HUES6 (cell line): ENCODE measurements around the gene RNU1-3.
"Not testable (repeated sequence)": the region's sequence is repeated elsewhere in the genome, so short reads cannot be mapped to it uniquely, and the experiment has no call there.

Experiments used
- H3K27ac ChIP-seq: 2 replicates; pipeline ENCODE4 v1.7.0; 2013; ENCODE audit warnings: low read depth, mild to moderate bottlenecking, low read length, inconsistent platforms
- H3K27me3 ChIP-seq: 2 replicates; pipeline ENCODE4 v1.6.1; 2013; ENCODE audit warnings: low read length; ENCODE audit not compliant: control insufficient read depth, insufficient read depth
- H3K36me3 ChIP-seq: 2 replicates; pipeline ENCODE4 v1.6.1; 2013; ENCODE audit warnings: low read length; ENCODE audit not compliant: control insufficient read depth, insufficient read depth
- H3K4me1 ChIP-seq: 2 replicates; pipeline ENCODE4 v1.6.1; 2013; ENCODE audit warnings: low read length; ENCODE audit not compliant: control insufficient read depth, insufficient read depth
- H3K4me3 ChIP-seq: 2 replicates; pipeline ENCODE4 v1.5.1; 2013; ENCODE audit warnings: low read depth, low read length
- H3K9ac ChIP-seq: one replicate; pipeline ENCODE4 v1.6.1; 2013; ENCODE audit warnings: mild to moderate bottlenecking, low read length
- H3K9me3 ChIP-seq: 2 replicates; pipeline ENCODE4 v1.6.1; 2013; ENCODE audit warnings: low read depth, low read length; ENCODE audit not compliant: control insufficient read depth, insufficient read depth

RNU1-3 gene

DNA sequence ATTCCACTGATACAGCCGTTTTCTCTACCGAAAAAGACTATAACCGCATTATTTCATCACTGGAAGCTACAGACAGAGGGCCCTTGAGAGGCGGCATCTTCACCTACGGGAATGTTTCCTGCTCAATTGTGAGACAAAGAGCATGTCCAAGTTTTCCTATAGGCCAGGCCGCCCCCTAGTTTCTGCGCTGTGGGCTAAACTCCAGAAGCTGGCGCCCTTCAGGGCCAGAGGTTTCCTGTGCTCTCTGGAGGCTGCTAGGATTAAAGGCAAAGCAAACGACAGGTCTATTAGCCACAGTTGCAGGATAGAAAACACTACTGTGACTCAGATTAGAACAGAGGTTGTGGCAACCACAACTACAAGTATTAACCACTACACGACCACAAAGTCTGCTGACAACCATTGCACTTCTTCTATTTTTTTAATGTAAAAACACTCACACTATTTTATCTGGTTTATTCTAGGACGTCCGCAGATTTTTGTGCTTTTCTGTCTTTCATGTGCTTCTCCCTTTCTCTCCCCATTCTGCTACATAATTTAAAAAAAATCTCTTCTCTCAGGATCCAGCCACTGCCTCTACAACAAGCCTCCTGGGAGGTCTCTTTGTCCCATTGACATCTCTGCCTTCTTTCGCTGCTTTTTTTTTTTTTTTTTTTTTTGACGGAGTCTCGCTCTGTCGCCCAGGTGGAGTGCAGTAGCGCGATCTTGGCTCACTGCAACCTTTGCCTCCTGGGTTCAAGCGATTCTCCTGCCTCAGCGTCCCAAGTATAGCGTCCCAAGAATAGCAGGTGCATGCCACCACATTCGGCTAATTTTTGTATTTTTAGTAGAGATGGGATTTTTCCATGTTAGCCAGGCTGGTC lies 10.1 kb upstream of the RNU1-3 start:
- not testable (repeated sequence) for H3K27ac ChIP-seq, H3K36me3 ChIP-seq, H3K9me3 ChIP-seq

DNA sequence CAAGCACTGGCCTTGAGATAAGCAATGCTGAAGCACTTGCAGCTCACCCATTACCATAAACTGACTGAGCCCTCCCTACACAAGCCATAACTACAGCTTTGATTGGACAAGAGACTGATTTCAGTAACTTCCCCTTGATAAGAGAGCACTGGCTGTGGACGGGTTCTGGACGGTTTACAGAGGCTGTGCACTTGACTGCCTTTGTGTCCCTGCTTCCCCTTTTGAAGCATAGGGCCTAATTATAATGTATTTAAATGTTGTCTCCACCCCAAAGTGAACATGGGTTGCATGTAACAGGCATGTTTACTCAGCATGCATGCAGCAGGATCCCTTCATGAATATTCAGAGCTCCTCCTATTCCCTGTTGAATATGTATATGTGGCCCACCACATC lies 8.4 kb upstream of the RNU1-3 start:
- not testable (repeated sequence) for H3K9ac ChIP-seq, H3K4me3 ChIP-seq, H3K27ac ChIP-seq, H3K9me3 ChIP-seq, H3K36me3 ChIP-seq, H3K4me1 ChIP-seq, H3K27me3 ChIP-seq

More for the DNA sequence above, 10.1 kb upstream of the RNU1-3 start:
- H3K4me1 ChIP-seq, H3K27me3 ChIP-seq, H3K9ac ChIP-seq, H3K4me3 ChIP-seq: not testable (repeated sequence)

DNA sequence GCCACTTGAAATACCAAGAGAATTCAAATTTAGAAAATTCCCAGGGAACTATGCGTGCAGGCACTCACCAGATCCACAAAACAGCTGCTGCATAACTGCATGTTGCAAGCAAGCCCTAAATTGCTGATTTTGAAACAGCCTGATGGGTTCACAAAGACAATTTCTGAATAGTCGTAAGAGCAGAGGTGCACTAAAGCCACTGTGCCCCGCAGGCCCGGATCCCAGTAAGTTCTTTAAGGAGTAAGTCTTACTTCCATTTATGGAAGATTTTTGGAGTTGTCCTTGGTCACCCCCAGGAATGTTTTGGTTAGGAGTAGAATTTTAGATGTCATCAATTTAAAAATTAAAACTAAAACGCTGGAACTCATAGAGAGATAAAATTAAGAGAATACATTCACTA lies 7.2 kb upstream of the RNU1-3 start:
- H3K9ac ChIP-seq, H3K4me3 ChIP-seq, H3K27ac ChIP-seq: not testable (repeated sequence)

DNA sequence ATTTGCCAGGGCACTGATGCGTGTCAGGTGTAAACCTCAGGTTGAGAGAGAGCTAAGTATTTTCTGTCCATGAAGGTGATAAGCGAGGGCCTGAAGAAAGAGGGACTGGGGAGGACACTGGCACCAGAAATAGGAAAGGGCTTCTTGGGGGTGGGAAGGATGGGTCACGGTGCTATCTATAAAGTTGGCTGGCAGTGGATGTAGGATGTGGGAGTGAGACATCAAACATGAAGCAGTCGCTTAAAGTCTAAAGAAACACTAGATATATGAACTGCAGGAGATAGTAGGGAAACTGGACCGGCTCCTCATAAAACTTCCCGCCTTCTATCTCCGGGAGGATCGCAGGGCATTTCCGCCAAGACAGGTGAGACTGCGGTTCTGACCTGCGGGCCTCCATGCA lies 912 bp downstream of the RNU1-3 start:
- H3K4me1 ChIP-seq, H3K27ac ChIP-seq, H3K9ac ChIP-seq: not testable (repeated sequence)

More for the DNA sequence above, 7.2 kb upstream of the RNU1-3 start:
- H3K36me3 ChIP-seq, H3K27me3 ChIP-seq, H3K4me1 ChIP-seq, H3K9me3 ChIP-seq: not testable (repeated sequence)

DNA sequence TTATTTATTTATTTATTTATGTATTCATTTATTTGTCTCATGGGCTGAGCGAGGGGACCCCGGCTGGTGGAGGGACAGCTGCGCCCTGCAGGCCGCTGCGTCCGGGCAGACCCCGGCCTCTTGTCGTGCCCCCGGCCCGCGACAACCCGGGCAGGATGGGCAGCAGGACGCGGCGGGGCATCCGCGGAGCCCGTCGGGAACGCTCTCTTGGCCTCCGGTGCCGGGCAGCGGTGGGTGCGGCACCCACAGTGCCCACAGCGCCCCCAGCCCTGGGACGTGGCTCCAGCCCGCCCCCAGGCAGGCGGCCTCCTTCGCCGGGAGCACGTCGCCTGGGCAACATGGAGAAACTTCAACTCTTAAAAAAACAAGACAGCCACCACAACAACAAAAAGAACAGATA lies 8.5 kb downstream of the RNU1-3 start:
- H3K9me3 ChIP-seq, H3K27me3 ChIP-seq, H3K4me1 ChIP-seq, H3K27ac ChIP-seq, H3K4me3 ChIP-seq, H3K9ac ChIP-seq, H3K36me3 ChIP-seq: not testable (repeated sequence)

More for the DNA sequence above, 912 bp downstream of the RNU1-3 start:
- not testable (repeated sequence) for H3K36me3 ChIP-seq, H3K9me3 ChIP-seq, H3K4me3 ChIP-seq, H3K27me3 ChIP-seq

DNA sequence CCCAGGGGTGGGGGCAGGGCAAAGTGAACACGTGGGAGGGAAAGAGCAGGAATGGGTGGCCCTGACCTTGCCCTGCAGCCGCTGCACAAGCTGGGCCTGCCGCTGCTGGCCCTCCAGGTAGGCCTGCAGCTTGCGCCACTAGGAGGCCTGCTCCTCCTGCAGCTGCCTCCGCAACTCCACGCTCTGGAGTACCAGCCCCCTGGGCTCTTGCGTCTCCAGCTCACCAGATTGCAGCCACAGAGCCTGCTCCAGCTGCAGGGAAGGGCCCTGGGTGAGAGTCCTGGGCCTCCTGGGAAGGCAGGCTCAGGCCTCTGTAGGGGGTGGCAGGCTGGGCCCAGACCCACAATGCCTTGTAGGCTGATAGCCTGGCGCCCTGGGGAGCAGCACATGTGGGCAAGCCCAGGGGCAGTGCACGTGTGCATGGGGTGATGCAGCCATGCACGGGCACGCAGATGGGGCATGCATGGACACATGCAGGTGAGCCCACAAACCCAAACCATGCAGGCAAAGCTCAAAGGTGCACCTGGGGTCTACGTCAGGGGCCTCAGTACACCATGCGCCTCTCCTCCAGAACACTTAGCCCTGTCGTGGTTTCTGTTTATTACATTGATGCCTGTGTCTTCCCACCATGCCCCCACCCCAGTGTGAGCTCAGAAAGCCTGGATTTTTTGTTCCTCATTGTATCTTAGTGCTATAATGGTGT lies 9.6 kb downstream of the RNU1-3 start:
- H3K9me3 ChIP-seq, H3K27ac ChIP-seq, H3K36me3 ChIP-seq, H3K4me3 ChIP-seq, H3K9ac ChIP-seq, H3K4me1 ChIP-seq, H3K27me3 ChIP-seq: not testable (repeated sequence)

DNA sequence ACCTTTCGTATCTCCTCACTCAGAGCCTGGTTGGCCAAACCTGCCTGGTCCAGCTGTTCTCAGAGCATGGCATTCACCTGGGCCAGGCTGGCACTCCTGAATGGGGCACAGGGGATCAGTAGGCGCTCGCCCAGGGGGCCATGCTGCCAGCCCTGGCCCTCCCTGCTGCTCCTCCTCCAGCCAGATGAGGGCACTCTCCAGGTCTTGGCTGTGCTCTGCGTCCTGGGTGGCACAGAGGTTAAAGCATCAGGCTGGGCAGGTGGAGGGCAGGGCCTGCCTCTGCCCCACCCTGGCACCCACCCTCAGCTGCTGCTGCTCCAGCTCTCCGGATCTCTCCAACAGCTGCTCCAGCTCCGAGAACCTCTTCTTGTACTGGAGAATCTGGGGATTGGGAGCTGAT lies 10.2 kb downstream of the RNU1-3 start:
- H3K27ac ChIP-seq, H3K4me3 ChIP-seq, H3K4me1 ChIP-seq, H3K36me3 ChIP-seq, H3K9me3 ChIP-seq, H3K9ac ChIP-seq, H3K27me3 ChIP-seq: not testable (repeated sequence)

DNA sequence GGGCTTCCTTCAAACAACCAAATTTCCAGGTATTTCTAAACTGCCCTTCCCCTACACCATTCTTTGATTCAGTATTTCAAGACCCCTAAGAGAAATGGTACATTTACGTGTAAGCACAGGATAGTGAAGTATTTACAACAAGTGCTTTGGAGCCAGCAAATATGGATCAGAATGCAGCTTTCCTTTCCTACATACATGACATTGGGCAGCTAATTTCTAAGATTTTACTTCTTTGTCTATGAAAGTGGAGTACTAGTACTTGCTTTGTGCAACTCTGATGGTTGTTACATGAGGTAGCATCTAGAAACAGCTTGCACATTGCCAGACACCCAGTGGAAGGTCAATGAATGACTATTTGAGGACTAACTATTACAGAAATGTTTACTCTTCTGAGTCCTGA lies 15.2 kb downstream of the RNU1-3 start:
- H3K4me1 ChIP-seq, H3K27me3 ChIP-seq, H3K36me3 ChIP-seq, H3K9me3 ChIP-seq, H3K9ac ChIP-seq, H3K4me3 ChIP-seq, H3K27ac ChIP-seq: not testable (repeated sequence)

DNA sequence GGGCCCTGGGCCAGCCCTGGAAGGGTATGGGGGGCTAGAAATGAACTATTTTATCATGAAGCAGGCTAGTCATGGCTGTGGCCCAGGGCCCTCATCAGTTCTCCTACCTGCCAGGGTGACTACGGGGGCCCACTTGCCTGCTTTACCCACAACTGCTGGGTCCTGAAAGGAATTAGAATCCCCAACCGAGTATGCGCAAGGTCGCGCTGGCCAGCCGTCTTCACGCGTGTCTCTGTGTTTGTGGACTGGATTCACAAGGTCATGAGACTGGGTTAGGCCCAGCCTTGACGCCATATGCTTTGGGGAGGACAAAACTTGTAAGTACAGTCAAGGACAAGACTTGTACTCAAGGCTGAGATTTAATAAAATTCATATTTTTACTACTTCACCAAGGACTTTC lies 16.8 kb downstream of the RNU1-3 start:
- not testable (repeated sequence) for H3K27ac ChIP-seq, H3K4me1 ChIP-seq, H3K4me3 ChIP-seq, H3K9ac ChIP-seq, H3K27me3 ChIP-seq, H3K36me3 ChIP-seq, H3K9me3 ChIP-seq

DNA sequence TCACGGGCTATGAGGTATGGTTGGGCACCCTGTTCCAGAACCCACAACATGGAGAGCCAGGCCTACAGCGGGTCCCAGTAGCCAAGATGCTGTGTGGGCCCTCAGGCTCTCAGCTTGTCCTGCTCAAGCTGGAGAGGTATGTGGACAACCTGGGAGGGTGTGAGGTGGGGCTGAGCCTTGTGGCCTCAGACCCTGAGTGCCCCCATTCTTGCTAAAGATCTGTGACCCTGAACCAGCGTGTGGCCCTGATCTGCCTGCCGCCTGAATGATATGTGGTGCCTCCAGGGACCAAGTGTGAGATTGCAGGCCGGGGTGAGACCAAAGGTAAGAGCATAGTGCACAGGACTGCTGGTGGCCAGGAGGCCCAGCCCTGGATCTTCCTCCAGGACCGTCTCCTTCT lies 17.4 kb downstream of the RNU1-3 start:
- H3K9me3 ChIP-seq, H3K36me3 ChIP-seq, H3K27me3 ChIP-seq, H3K27ac ChIP-seq, H3K4me1 ChIP-seq, H3K9ac ChIP-seq, H3K4me3 ChIP-seq: not testable (repeated sequence)

DNA sequence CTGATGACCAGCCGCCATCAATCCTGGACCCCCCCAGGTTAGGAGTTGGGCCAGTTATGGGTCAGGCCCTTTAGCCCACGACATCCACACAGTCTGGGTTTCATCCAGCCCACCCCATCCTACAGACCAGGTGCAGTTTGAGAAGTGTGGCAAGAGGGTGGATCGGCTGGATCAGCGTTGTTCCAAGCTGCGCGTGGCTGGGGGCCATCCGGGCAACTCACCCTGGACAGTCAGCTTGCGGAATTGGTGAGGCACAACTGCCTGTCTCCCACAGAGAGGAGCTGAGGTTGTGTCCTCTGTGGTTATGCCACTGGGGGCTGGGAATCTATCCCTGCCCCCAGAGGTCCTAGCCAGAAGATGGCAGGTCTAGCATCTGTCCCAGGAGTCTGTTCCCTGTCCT lies 18.0 kb downstream of the RNU1-3 start:
- not testable (repeated sequence) for H3K27me3 ChIP-seq, H3K9me3 ChIP-seq, H3K36me3 ChIP-seq, H3K9ac ChIP-seq, H3K4me3 ChIP-seq, H3K27ac ChIP-seq
- H3K4me1 ChIP-seq: peaks cover 11% of the 10 kb centered on the region; the same call in 1 of the 2 replicates
